ENCODE measurements around the gene POLR1E.

GRCh38 chr9:37511016-37512010 is 25.6 kb downstream of the POLR1E start:
- peak; percentile 24 for TF ChIP-seq CTCF (IDR thresholded peaks at IDR 0.05; ENCODE audit: borderline replicate concordance, extremely low read depth, low read length, poor library complexity, severe bottlenecking)
- no peak for TF ChIP-seq EZH2 (IDR thresholded peaks at IDR 0.05; ENCODE audit: borderline replicate concordance, low read depth, low read length, severe bottlenecking)

All from DND-41 (cell line).